Osteocyte (in vitro differentiated cells): ENCODE measurements around the gene ATP2C1. TPM values are rescaled to one million over a fixed set of nuclear protein-coding genes. Genes with fewer than 3 reads are reported as not detected.
"Not testable (repeated sequence)": the region's sequence is repeated elsewhere in the genome, so short reads cannot be mapped to it uniquely, and the experiment has no call there.

Experiments
- DNase-seq: peaks from one replicate; pipeline ENCODE4 v3.0.0; 2021; ENCODE audit warnings: mixed read lengths; ENCODE audit not compliant: unreplicated experiment; ENCODE audit errors: extremely low spot score
- H3K27ac Mint-ChIP-seq: one replicate; pipeline ENCODE4 v1.8.0; 2021; ENCODE audit warnings: mild to moderate bottlenecking, mixed read lengths; ENCODE audit not compliant: unreplicated experiment
- H3K27me3 Mint-ChIP-seq: one replicate; pipeline ENCODE4 v1.8.0; 2021; ENCODE audit warnings: mixed read lengths; ENCODE audit not compliant: unreplicated experiment
- H3K36me3 Mint-ChIP-seq: one replicate; pipeline ENCODE4 v1.8.0; 2021; ENCODE audit warnings: mixed read lengths; ENCODE audit not compliant: unreplicated experiment
- H3K4me1 Mint-ChIP-seq: one replicate; pipeline ENCODE4 v1.8.0; 2021; ENCODE audit warnings: mixed read lengths; ENCODE audit not compliant: unreplicated experiment
- H3K4me3 Mint-ChIP-seq: one replicate; pipeline ENCODE4 v1.8.0; 2021; ENCODE audit warnings: mild to moderate bottlenecking, moderate library complexity, mixed read lengths; ENCODE audit not compliant: unreplicated experiment
- H3K9me3 Mint-ChIP-seq: one replicate; pipeline ENCODE4 v1.8.0; 2021; ENCODE audit warnings: mixed read lengths; ENCODE audit not compliant: unreplicated experiment
- CTCF ChIP-seq: fragments of 200-600 bp; sonication (generic); IDR thresholded peaks from 2 replicates; pipeline ENCODE4 v1.5.0; 2021; ENCODE audit warnings: antibody characterized with exemption, mild to moderate bottlenecking, moderate library complexity
- total RNA-seq: library from RNA; stranded (reverse); gene quantifications from 2 replicates; pipeline ENCODE4 v1.2.1, GENCODE V29; 2021

ATP2C1 gene
- total RNA-seq, 1 donor from 2014 or later, result 68.3 TPM

GRCh38 chr3:130968221-130968620 is 74.3 kb downstream of the ATP2C1 start:
- H3K36me3 Mint-ChIP-seq, result peaks cover 50% of the 10 kb centered on the region
- no peak for TF ChIP-seq CTCF
- no peaks in the 10 kb centered on the region for H3K27me3 Mint-ChIP-seq
- no peak overlapping the region for H3K4me3 Mint-ChIP-seq
- DNase-seq, result no peak
- H3K4me1 Mint-ChIP-seq, result no peaks in the 10 kb centered on the region
- no peaks in the 10 kb centered on the region for H3K9me3 Mint-ChIP-seq
- H3K27ac Mint-ChIP-seq, result no peak overlapping the region

GRCh38 chr3:130969621-130970020 is 75.7 kb downstream of the ATP2C1 start:
- DNase-seq, result no peak
- no peak overlapping the region for H3K4me3 Mint-ChIP-seq
- no peak for TF ChIP-seq CTCF
- H3K27me3 Mint-ChIP-seq, result no peaks in the 10 kb centered on the region
- no peaks in the 10 kb centered on the region for H3K4me1 Mint-ChIP-seq
- no peaks in the 10 kb centered on the region for H3K9me3 Mint-ChIP-seq
- H3K27ac Mint-ChIP-seq, result no peak overlapping the region
- H3K36me3 Mint-ChIP-seq, result peaks cover 52% of the 10 kb centered on the region

- Mint-ChIP-seq H3K9me3 (no peaks in the 10 kb centered on the region), H3K4me3 (no peak overlapping the region), H3K36me3 (peaks cover 50% of the 10 kb centered on the region), H3K27ac (no peak overlapping the region), H3K27me3 (no peaks in the 10 kb centered on the region), H3K4me1 (no peaks in the 10 kb centered on the region)
- no peak for TF ChIP-seq CTCF
- no peak for DNase-seq
Observed at GRCh38 chr3:130971208-130971607, 77.3 kb downstream of the ATP2C1 start.

GRCh38 chr3:130972592-130972991 is 78.7 kb downstream of the ATP2C1 start:
- H3K27me3 Mint-ChIP-seq, DNase-seq, H3K4me1 Mint-ChIP-seq, H3K27ac Mint-ChIP-seq, H3K4me3 Mint-ChIP-seq, H3K9me3 Mint-ChIP-seq: not testable (repeated sequence)
- peaks cover 46% of the 10 kb centered on the region for H3K36me3 Mint-ChIP-seq

GRCh38 chr3:130973406-130973805 is 79.5 kb downstream of the ATP2C1 start:
- no peak for DNase-seq
- Mint-ChIP-seq H3K36me3 (peaks cover 46% of the 10 kb centered on the region), H3K9me3 (no peaks in the 10 kb centered on the region), H3K4me3 (no peak overlapping the region), H3K27ac (no peak overlapping the region), H3K27me3 (no peaks in the 10 kb centered on the region), H3K4me1 (no peaks in the 10 kb centered on the region)
- no peak for TF ChIP-seq CTCF

GRCh38 chr3:130974201-130974600 is 80.3 kb downstream of the ATP2C1 start:
- no peaks in the 10 kb centered on the region for H3K27me3 Mint-ChIP-seq

More at GRCh38 chr3:130974201-130974600, 80.3 kb downstream of the ATP2C1 start:
- Mint-ChIP-seq H3K27ac (no peak overlapping the region), H3K4me1 (no peaks in the 10 kb centered on the region), H3K36me3 (peaks cover 46% of the 10 kb centered on the region), H3K4me3 (no peak overlapping the region), H3K9me3 (no peaks in the 10 kb centered on the region)
- no peak for DNase-seq
- TF ChIP-seq CTCF, result no peak
